ENCODE measurements around the gene GAS7.

DNA sequence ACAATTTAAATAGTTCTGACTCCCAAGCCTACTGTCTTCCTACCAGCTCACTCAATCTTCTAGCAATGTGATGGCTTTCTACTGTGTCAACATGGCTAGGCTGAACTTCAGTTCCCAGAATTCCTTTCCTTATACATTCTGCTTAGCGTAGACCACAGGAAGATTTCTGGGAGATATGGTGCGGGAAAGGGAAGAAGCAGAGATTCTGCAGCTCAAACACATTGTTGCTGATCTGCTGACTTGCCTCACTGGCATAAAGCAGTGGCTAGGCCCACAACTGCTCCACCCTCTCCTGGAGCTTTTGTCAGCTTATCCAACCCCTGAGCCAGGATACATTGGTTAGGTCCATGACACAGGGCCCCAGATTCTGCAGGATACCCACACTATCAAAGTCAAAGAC is 58.8 kb downstream of the GAS7 start:
- TF ChIP-seq, protein P1, sequence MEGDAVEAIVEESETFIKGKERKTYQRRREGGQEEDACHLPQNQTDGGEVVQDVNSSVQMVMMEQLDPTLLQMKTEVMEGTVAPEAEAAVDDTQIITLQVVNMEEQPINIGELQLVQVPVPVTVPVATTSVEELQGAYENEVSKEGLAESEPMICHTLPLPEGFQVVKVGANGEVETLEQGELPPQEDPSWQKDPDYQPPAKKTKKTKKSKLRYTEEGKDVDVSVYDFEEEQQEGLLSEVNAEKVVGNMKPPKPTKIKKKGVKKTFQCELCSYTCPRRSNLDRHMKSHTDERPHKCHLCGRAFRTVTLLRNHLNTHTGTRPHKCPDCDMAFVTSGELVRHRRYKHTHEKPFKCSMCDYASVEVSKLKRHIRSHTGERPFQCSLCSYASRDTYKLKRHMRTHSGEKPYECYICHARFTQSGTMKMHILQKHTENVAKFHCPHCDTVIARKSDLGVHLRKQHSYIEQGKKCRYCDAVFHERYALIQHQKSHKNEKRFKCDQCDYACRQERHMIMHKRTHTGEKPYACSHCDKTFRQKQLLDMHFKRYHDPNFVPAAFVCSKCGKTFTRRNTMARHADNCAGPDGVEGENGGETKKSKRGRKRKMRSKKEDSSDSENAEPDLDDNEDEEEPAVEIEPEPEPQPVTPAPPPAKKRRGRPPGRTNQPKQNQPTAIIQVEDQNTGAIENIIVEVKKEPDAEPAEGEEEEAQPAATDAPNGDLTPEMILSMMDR (IDR thresholded peaks at IDR 0.05; ENCODE audit: poor library complexity) = no peak
- TF ChIP-seq EZH2 (IDR thresholded peaks at IDR 0.05; ENCODE audit: borderline replicate concordance) = no peak
